WTC11 (cell line): Measurements from ENCODE around the gene PTPN11. TPM values are rescaled to one million over a fixed set of nuclear protein-coding genes. Genes with fewer than 3 reads are reported as not detected.

Experiments
- ATAC-seq: fragments of 200-7000 bp; cut with Tn5 transposase; 2 replicates; pipeline ENCODE4 v1.10.0; 2021; ENCODE audit warnings: mild to moderate bottlenecking, moderate library complexity
- CTCF ChIA-PET: fragments of 300-600 bp; sonication (Branson Sonifier 250); formaldehyde crosslinking; loops from one replicate; lab custom pipeline; 2021; ENCODE audit warnings: antibody characterized with exemption; lab: Charles Lee
- POLR2A ChIA-PET: fragments of 350-600 bp; sonication (Branson Sonifier 250); formaldehyde crosslinking; loops from one replicate; lab custom pipeline; 2021; ENCODE audit warnings: antibody characterized with exemption; lab: Charles Lee
- DNase-seq: peaks from one replicate; pipeline ENCODE4 v3.0.0; 2021; ENCODE audit warnings: low spot score
- H3K27ac Mint-ChIP-seq: 2 replicates; pipeline ENCODE4 v1.8.0; 2021; ENCODE audit warnings: mixed read lengths
- H3K27me3 Mint-ChIP-seq: 2 replicates; pipeline ENCODE4 v1.8.0; 2021; ENCODE audit warnings: low read depth, mild to moderate bottlenecking, moderate library complexity, mixed read lengths
- H3K36me3 Mint-ChIP-seq: 2 replicates; pipeline ENCODE4 v1.8.0; 2021; ENCODE audit warnings: mixed read lengths
- H3K4me1 Mint-ChIP-seq: 2 replicates; pipeline ENCODE4 v1.8.0; 2022; ENCODE audit warnings: mixed read lengths
- H3K4me3 Mint-ChIP-seq: 2 replicates; pipeline ENCODE4 v1.8.0; 2021; ENCODE audit warnings: mild to moderate bottlenecking, moderate library complexity, mixed read lengths
- H3K9me3 Mint-ChIP-seq: 2 replicates; pipeline ENCODE4 v1.8.0; 2021; ENCODE audit warnings: mixed read lengths
- CREM ChIP-seq: sonication (generic); formaldehyde crosslinking; IDR thresholded peaks from 2 replicates; pipeline ENCODE4 v1.8.1; 2022; ENCODE audit warnings: mild to moderate bottlenecking, missing genetic modification reagents, moderate library complexity
- EMX1 ChIP-seq: fragments of 250-450 bp; sonication (Bioruptor Pico); IDR thresholded peaks from 2 replicates; pipeline ENCODE4 v1.8.0; 2021; ENCODE audit warnings: mild to moderate bottlenecking
- GABPB1 ChIP-seq: sonication (generic); formaldehyde crosslinking; IDR thresholded peaks from 2 replicates; pipeline ENCODE4 v1.8.1; 2023; ENCODE audit warnings: mild to moderate bottlenecking, missing genetic modification reagents
- JAZF1 ChIP-seq: fragments of 250-450 bp; sonication (Bioruptor Pico); IDR thresholded peaks from 2 replicates; pipeline ENCODE4 v1.9.0; 2021; ENCODE audit warnings: moderate library complexity, mild to moderate bottlenecking, inconsistent platforms
- KAT7 ChIP-seq: sonication (generic); formaldehyde crosslinking; IDR thresholded peaks from 2 replicates; pipeline ENCODE4 v1.8.1; 2023; ENCODE audit warnings: missing genetic modification reagents, mild to moderate bottlenecking, borderline replicate concordance
- SMAD4 ChIP-seq: sonication (generic); formaldehyde crosslinking; IDR thresholded peaks from 2 replicates; pipeline ENCODE4 v1.8.0; 2022; ENCODE audit warnings: mild to moderate bottlenecking, missing genetic modification reagents
- ZNF121 ChIP-seq: sonication (generic); formaldehyde crosslinking; IDR thresholded peaks from 2 replicates; pipeline ENCODE4 v1.8.0; 2023; ENCODE audit warnings: missing genetic modification reagents
- ZNF138 ChIP-seq: sonication (generic); formaldehyde crosslinking; conservative IDR thresholded peaks from 2 replicates; pipeline ENCODE4 v1.8.1; 2022; ENCODE audit warnings: mild to moderate bottlenecking, moderate library complexity, missing genetic modification reagents
- ZNF317 ChIP-seq: sonication (generic); formaldehyde crosslinking; IDR thresholded peaks from 2 replicates; pipeline ENCODE4 v1.8.1; 2023; ENCODE audit warnings: low read depth, mild to moderate bottlenecking, moderate library complexity, missing genetic modification reagents, borderline replicate concordance
- ZNF396 ChIP-seq: fragments of 250-450 bp; sonication (Bioruptor Pico); IDR thresholded peaks from 2 replicates; pipeline ENCODE4 v1.8.0; 2021; ENCODE audit warnings: mild to moderate bottlenecking, moderate library complexity, borderline replicate concordance
- total RNA-seq: library from RNA; stranded (reverse); gene quantifications from 3 replicates; pipeline ENCODE4 v1.2.3, GENCODE V29; 2021
- TF ChIP-seq, protein P1 (sequence below): sonication (generic); formaldehyde crosslinking; IDR thresholded peaks from 2 replicates; pipeline ENCODE4 v1.8.0; 2022; ENCODE audit warnings: missing genetic modification reagents
- TF ChIP-seq, protein P2 (sequence below): sonication (generic); formaldehyde crosslinking; IDR thresholded peaks from 2 replicates; pipeline ENCODE4 v1.8.0; 2022; ENCODE audit warnings: mild to moderate bottlenecking, missing genetic modification reagents
- TF ChIP-seq, protein P3 (sequence below): fragments of 250-450 bp; sonication (Bioruptor Pico); conservative IDR thresholded peaks from 2 replicates; pipeline ENCODE4 v1.9.0; 2021; ENCODE audit warnings: mild to moderate bottlenecking
- TF ChIP-seq, protein P4 (sequence below): sonication (generic); formaldehyde crosslinking; IDR thresholded peaks from 2 replicates; pipeline ENCODE4 v1.8.1; 2023; ENCODE audit warnings: mild to moderate bottlenecking, moderate library complexity, missing genetic modification reagents
- TF ChIP-seq, protein P5 (sequence below): sonication (generic); formaldehyde crosslinking; IDR thresholded peaks from 2 replicates; pipeline ENCODE4 v1.8.1; 2022; ENCODE audit warnings: mild to moderate bottlenecking, moderate library complexity, missing genetic modification reagents

The PTPN11 gene
- total RNA-seq, 1 experiment from 2014 or later, result 112 TPM

DNA sequence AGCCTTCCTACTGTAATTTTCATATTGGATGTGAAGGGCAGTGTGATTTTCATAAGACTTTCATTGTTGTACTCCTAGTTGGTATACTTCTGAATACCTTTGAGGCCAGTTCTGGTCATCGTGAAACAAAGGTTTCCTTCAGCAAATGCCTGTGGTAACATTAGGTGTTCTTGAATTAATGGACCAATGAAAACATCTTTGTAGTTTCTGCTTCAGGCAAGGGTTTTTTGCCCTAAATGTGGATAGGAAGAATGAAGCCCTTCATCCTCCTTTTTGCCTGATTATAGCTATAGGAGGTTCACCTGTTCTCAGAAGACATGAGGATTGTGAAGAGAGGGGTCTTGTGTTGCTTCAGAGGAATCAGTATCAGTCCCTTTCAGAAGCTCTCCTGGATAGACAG, 60.7 kb downstream of the PTPN11 start:
- peaks cover 63% of the 10 kb centered on the region for H3K36me3 Mint-ChIP-seq
- POLR2A ChIA-PET, result no interaction called here
- no peak for ATAC-seq
- TF ChIP-seq, protein P1, sequence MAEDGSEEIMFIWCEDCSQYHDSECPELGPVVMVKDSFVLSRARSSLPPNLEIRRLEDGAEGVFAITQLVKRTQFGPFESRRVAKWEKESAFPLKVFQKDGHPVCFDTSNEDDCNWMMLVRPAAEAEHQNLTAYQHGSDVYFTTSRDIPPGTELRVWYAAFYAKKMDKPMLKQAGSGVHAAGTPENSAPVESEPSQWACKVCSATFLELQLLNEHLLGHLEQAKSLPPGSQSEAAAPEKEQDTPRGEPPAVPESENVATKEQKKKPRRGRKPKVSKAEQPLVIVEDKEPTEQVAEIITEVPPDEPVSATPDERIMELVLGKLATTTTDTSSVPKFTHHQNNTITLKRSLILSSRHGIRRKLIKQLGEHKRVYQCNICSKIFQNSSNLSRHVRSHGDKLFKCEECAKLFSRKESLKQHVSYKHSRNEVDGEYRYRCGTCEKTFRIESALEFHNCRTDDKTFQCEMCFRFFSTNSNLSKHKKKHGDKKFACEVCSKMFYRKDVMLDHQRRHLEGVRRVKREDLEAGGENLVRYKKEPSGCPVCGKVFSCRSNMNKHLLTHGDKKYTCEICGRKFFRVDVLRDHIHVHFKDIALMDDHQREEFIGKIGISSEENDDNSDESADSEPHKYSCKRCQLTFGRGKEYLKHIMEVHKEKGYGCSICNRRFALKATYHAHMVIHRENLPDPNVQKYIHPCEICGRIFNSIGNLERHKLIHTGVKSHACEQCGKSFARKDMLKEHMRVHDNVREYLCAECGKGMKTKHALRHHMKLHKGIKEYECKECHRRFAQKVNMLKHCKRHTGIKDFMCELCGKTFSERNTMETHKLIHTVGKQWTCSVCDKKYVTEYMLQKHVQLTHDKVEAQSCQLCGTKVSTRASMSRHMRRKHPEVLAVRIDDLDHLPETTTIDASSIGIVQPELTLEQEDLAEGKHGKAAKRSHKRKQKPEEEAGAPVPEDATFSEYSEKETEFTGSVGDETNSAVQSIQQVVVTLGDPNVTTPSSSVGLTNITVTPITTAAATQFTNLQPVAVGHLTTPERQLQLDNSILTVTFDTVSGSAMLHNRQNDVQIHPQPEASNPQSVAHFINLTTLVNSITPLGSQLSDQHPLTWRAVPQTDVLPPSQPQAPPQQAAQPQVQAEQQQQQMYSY (CRISPR knock-in tag), result no peak
- TF ChIP-seq GABPB1 (CRISPR knock-in tag), result no peak
- no peak for TF ChIP-seq CREM (CRISPR knock-in tag)
- no peak for TF ChIP-seq ZNF138 (CRISPR knock-in tag)
- TF ChIP-seq JAZF1 (CRISPR knock-in tag), result no peak
- no peak for TF ChIP-seq EMX1 (CRISPR knock-in tag)
- TF ChIP-seq, protein P2, sequence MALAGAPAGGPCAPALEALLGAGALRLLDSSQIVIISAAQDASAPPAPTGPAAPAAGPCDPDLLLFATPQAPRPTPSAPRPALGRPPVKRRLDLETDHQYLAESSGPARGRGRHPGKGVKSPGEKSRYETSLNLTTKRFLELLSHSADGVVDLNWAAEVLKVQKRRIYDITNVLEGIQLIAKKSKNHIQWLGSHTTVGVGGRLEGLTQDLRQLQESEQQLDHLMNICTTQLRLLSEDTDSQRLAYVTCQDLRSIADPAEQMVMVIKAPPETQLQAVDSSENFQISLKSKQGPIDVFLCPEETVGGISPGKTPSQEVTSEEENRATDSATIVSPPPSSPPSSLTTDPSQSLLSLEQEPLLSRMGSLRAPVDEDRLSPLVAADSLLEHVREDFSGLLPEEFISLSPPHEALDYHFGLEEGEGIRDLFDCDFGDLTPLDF (CRISPR knock-in tag), result no peak
- TF ChIP-seq, protein P3, sequence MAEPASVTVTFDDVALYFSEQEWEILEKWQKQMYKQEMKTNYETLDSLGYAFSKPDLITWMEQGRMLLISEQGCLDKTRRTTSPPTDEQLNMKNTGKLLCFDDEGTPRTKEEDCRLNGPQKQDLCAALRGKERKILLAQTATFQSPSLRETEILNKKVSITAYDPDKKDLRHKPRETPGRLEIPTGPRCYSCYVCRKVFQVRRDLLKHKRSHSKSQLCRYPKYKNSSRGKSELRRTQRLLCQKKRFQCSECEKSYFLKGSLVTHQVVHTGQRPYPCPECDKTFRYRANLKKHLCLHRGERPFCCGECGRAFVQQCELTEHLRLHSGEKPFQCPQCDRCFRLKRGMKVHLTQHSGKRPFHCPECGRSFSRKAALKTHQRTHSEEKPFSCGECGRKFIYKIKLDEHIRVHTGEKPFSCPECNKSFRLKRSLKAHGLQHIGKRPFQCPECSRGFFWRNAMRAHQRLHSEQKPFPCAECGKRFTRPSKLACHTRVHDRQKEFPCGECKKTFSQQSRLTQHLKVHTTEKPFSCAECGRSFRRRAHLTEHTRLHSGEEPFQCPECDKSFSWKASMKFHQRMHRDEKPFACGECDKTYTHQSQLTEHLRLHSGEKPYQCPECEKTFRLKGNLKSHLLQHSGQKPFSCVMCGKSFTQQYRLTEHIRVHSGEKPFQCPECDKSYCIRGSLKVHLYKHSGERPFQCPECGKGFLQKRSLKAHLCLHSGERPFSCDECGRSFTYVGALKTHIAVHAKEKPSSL (CRISPR knock-in tag), result no peak
- TF ChIP-seq, protein P4, sequence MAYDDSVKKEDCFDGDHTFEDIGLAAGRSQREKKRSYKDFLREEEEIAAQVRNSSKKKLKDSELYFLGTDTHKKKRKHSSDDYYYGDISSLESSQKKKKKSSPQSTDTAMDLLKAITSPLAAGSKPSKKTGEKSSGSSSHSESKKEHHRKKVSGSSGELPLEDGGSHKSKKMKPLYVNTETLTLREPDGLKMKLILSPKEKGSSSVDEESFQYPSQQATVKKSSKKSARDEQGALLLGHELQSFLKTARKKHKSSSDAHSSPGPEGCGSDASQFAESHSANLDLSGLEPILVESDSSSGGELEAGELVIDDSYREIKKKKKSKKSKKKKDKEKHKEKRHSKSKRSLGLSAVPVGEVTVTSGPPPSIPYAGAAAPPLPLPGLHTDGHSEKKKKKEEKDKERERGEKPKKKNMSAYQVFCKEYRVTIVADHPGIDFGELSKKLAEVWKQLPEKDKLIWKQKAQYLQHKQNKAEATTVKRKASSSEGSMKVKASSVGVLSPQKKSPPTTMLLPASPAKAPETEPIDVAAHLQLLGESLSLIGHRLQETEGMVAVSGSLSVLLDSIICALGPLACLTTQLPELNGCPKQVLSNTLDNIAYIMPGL (CRISPR knock-in tag), result no peak
- TF ChIP-seq, protein P5, sequence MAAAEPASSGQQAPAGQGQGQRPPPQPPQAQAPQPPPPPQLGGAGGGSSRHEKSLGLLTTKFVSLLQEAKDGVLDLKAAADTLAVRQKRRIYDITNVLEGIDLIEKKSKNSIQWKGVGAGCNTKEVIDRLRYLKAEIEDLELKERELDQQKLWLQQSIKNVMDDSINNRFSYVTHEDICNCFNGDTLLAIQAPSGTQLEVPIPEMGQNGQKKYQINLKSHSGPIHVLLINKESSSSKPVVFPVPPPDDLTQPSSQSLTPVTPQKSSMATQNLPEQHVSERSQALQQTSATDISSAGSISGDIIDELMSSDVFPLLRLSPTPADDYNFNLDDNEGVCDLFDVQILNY (CRISPR knock-in tag), result no peak
- TF ChIP-seq SMAD4 (CRISPR knock-in tag), result no peak
- no peak for TF ChIP-seq ZNF121 (CRISPR knock-in tag)
- TF ChIP-seq ZNF396 (CRISPR knock-in tag), result no peak
- H3K4me3 Mint-ChIP-seq, result no peak overlapping the region
- H3K4me1 Mint-ChIP-seq, result no peaks in the 10 kb centered on the region
- CTCF ChIA-PET, result no interaction called here
- H3K9me3 Mint-ChIP-seq, result no peaks in the 10 kb centered on the region
- H3K27me3 Mint-ChIP-seq, result no peaks in the 10 kb centered on the region
- no peak for DNase-seq
- H3K27ac Mint-ChIP-seq, result no peak overlapping the region

DNA sequence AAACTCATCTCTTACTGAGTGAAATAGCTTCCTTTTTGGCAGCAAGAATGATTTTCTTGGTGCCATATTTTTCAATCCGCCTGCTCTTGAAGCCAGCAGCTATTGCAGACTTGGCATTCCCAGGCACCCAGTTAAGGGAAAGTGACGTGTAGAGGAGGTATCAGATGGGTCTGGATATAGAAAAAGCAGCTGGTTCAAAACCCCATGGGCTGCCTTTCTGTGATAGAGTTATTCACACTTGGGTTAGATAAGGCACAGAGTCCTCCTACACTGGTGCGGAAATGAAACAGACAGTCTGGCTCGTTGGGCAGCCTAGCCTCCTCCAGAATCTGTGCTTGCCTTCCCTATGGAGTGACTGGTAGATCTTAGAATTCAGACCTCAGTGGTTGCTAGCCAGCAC, 62.2 kb downstream of the PTPN11 start:
- no peak for DNase-seq
- no peaks in the 10 kb centered on the region for H3K4me1 Mint-ChIP-seq
- no peak overlapping the region for H3K27ac Mint-ChIP-seq
- H3K36me3 Mint-ChIP-seq, result peaks cover 53% of the 10 kb centered on the region
- H3K9me3 Mint-ChIP-seq, result no peaks in the 10 kb centered on the region
- no peak for TF ChIP-seq ZNF317 (CRISPR knock-in tag)
- TF ChIP-seq KAT7 (CRISPR knock-in tag), result no peak
- TF ChIP-seq, all 79 proteins: peak for 0
- CTCF ChIA-PET, result no interaction called here
- POLR2A ChIA-PET, result no interaction called here
- Mint-ChIP-seq H3K27me3 (no peaks in the 10 kb centered on the region), H3K4me3 (no peak overlapping the region)
- no peak for ATAC-seq
